Measurements from ENCODE around the gene RASA4B.

DNA sequence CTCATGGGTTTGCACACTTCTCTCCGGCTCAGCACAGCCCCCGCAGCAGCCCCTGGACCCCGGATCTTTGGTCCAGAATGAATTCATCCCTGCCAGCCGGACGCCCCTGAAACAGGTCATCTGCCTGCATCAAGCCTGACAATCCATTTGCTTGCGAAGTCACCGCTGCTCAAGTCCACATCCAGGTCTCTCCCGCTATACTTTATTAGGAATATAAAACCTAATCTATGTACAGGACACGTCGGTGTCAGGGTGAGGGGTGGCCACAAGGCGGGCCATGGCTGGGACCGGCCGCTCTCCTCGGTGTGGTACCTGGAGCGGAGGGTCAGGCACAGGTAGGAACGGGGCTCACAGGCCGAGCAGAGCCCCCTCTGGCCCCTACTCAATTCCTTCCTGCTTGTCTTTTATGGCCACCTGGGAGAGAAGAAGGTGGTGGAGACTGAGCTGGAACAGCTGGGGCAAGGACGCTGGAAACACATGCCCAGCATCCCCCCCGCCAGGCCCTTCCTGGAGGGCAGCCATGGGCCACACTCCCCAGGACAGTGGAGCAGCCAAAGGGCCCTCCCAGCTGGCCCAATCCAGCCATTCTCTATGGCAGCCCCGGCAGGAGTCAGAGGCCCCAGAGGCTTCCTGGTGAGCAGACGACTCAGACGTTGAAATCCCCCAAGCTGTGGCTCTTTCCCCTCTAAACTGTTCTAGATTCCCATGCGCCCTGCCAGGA, 44.1 kb downstream of the RASA4B start:
- no peak for TF ChIP-seq EZH2 (IDR thresholded peaks at IDR 0.05; ENCODE audit: low read length)
- TF ChIP-seq, protein P1, sequence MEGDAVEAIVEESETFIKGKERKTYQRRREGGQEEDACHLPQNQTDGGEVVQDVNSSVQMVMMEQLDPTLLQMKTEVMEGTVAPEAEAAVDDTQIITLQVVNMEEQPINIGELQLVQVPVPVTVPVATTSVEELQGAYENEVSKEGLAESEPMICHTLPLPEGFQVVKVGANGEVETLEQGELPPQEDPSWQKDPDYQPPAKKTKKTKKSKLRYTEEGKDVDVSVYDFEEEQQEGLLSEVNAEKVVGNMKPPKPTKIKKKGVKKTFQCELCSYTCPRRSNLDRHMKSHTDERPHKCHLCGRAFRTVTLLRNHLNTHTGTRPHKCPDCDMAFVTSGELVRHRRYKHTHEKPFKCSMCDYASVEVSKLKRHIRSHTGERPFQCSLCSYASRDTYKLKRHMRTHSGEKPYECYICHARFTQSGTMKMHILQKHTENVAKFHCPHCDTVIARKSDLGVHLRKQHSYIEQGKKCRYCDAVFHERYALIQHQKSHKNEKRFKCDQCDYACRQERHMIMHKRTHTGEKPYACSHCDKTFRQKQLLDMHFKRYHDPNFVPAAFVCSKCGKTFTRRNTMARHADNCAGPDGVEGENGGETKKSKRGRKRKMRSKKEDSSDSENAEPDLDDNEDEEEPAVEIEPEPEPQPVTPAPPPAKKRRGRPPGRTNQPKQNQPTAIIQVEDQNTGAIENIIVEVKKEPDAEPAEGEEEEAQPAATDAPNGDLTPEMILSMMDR (optimal IDR thresholded peaks at IDR 0.05 in 1 of 3, IDR thresholded peaks at IDR 0.05 in 1 of 3, conservative IDR thresholded peaks at IDR 0.05 in 1 of 3; ENCODE audit: extremely low read depth in 1 of 3, insufficient read depth in 2 of 3, low read length in 3 of 3): no peak
